Mammary epithelial cell (primary cell): Measurements from ENCODE around the gene IQSEC1.

ENCODE experiments used
- CTCF ChIP-seq, 2 donors: IDR thresholded peaks in 1 of 2; conservative IDR thresholded peaks in 1 of 2; 2 replicates each; pipeline ENCODE4 v1.5.1; 2011 to 2012; ENCODE audit warnings: inconsistent platforms in 2 of 2, low read length in 2 of 2, mild to moderate bottlenecking in 2 of 2, control low read depth in 1 of 2, low read depth in 1 of 2; ENCODE audit not compliant: insufficient read depth in 1 of 2; ENCODE audit errors: extremely low read depth in 1 of 2
- EZH2 ChIP-seq: IDR thresholded peaks from 2 replicates; pipeline ENCODE4 v1.6.1; 2012; ENCODE audit warnings: low read length, inconsistent platforms, borderline replicate concordance

GRCh38 chr3:12952343-12953200, 120.7 kb downstream of the IQSEC1 start:
- TF ChIP-seq EZH2 (no peak), CTCF (conservative IDR thresholded peaks at IDR 0.05 in 1 of 2, IDR thresholded peaks at IDR 0.05 in 1 of 2; ENCODE audit: extremely low read depth in 1 of 2, insufficient read depth in 1 of 2, low read depth in 1 of 2, low read length in 2 of 2) (no peak)
